ENCODE data around the gene TTC9C.
"Not testable (repeated sequence)": the region's sequence is repeated elsewhere in the genome, so short reads cannot be mapped to it uniquely, and the experiment has no call there.

The TTC9C gene, protein sequence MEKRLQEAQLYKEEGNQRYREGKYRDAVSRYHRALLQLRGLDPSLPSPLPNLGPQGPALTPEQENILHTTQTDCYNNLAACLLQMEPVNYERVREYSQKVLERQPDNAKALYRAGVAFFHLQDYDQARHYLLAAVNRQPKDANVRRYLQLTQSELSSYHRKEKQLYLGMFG

DNA sequence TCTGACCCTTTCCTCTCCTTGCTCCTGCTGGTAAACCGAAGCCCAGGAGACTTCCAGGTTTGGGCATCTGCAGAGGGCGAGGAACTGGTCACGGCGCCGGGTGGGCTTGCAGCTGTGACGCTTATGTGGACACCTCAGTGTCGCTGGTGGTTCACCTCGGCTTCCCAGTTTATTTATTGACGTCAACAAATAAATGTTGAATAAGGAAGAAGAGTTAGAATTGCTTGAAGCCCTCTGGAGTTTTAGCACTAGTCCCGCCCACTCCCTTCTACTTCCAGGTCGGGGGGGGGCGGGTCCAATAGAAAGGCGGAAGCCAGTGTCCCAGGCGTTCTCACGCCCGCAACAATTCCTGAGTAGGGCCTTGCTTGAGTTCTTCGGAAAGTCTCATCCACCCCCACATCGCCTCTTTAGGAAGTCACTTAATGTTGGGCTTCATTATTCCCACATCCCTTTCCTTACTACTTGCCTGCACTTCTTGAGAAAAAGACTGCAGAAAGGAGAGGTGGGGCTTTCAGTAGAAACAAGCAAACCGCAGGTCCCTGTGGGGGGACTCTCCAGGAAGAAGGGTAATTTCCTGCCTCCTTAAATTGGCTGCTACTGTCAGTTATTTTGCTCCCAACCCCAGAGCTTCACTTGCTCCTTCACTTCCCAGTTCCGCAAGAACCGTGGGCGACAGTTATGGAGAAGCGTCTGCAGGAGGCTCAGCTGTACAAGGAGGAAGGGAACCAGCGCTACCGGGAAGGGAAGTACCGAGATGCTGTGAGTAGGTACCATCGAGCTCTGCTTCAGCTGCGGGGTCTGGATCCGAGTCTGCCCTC is at the start of gene TTC9C:
TSS of gene TTC9C (plus strand) at position 316 of the 818 bp plus-strand sequence. CDS start at position 679, 363 bp downstream.
- peak; percentile 93 for DNase-seq

- peak; percentile 94 for DNase-seq
Measured at GRCh38 chr11:62678770-62679696, 49.3 kb upstream of the TTC9C start, which contains the start of gene UBXN1. UBXN1 (minus strand) TSS chr11:62679073; CDS start chr11:62678923, 150 bp downstream.

DNA sequence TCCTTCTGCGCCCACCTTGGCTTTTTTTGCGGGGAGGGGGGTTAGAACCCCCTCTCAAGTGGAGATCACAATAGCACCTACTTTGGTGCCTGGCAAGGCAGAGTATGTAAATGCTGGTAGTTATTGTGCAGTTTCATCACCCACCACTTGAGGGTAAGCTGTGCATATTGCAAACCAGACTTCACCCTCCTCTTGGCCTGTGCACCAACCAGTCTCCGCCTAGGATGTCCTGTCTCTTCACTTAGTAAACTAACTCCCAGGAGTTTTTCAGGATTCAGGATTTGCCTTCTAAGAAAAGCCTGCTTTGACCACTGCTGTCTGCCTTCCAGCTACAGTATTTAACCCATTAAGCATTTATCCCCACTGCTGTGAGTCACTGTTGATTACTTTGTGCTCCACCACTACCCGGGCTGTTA is 47.5 kb upstream of the TTC9C start:
- peak; percentile 81 for DNase-seq

DNA sequence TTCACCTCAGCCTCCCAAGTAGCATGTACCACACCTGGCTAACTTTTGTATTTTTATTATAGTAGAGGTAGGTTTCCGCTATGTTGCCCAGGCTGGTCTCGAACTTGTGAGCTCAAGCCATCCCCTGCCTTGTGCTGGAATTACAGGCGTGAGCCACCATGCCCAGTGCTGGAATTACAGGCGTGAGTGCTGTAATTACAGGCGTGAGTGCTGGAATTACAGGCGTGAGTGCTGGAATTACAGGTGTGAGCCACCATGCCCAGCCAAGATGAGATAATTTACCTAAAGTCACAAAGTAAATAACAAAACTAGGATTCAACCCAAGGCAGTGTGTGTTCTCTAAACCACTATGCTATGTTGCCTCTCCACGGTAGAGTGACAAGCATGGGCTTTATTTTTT is 45.8 kb upstream of the TTC9C start:
- no peak for DNase-seq

DNA sequence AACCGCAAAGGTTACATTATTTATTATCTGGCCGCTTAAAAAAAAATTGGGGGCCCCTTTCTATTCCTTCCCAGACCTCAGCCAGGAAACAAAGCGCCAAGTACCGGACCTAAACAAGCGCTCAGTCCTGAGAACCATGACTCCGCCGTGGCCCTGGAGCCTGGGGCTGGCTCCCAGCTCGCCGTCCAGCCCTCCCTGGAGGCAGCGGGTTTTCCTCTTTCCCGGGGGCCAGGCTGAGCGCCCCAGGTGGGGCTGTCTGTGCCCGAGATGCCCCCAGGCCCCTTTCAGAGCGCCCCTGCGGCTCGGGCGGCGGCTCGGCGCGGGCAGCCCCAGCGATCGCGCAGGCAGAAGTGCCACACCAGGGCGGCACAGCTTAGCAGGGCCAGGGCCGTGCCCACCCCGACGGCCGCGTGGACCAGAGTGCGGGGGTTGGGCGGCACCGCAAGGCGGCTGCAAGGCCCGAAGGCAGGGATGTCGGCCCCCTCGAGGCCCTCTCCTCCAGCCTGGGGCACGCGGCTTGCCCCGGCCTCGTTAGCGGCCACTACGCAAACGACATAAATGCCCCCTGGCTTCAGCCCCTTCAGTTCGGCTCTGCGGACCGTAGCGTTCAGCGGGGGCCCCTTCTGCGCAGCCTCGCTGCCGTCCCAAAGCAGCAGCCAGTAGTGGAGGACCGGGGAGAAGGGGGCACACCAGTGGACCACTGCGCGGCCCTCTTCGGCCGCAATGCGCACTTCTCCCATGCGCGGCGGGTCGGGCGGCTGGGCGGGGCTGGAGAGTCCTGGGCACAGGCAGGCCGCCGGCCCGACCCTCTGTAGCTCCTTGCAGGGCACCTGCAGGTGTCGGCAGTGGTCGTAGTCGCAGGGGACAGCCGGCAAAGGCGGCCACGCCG is 40.5 kb upstream of the TTC9C start:
- DNase-seq = no peak

- no peak for DNase-seq
Measured at GRCh38 chr11:62688491-62688890, 39.8 kb upstream of the TTC9C start.

- no peak for DNase-seq
Measured at GRCh38 chr11:62689421-62690183, 38.7 kb upstream of the TTC9C start, which contains the start of gene LRRN4CL. LRRN4CL (minus strand) TSS chr11:62689530; CDS start chr11:62688508, 1,022 bp downstream.

- not testable (repeated sequence) for DNase-seq
Measured at GRCh38 chr11:62693624-62694023, 34.7 kb upstream of the TTC9C start.

DNA sequence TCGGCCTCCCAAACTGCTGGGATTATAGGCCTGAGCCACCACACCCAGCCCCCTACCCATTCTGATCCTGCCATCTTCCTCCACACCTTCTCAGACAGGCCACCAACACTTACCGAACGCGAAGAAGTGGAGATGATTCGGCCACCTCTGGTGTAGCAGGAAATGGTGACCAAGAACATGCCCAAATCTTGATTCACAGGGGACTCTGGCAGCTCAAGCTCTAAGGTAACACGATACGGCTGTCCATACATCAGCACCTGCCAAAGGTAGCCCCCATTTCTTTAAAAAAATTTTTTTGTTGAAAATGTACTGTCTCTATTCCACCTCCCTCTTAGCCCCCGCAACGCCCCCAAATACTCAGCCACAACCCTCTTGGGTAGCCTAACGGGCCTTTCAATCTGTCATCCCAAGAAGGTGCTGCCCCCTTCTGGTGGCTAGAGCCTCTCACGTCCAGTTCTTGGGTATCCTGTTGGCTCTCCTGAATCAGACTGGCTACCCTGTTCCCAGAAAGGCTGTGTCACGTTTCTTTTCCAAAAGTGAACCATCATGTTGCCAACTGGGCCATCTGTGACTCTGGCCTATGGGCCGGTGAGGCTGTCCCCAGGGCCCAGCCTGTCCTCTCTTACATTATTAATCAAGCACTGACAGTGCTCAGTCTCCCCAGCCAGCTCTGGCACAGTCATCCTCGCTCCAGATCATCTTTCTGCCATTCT is 33.7 kb upstream of the TTC9C start:
- peak; percentile 77 for DNase-seq

GRCh38 chr11:62702246-62702645 is 26.0 kb upstream of the TTC9C start:
- DNase-seq = no peak

DNA sequence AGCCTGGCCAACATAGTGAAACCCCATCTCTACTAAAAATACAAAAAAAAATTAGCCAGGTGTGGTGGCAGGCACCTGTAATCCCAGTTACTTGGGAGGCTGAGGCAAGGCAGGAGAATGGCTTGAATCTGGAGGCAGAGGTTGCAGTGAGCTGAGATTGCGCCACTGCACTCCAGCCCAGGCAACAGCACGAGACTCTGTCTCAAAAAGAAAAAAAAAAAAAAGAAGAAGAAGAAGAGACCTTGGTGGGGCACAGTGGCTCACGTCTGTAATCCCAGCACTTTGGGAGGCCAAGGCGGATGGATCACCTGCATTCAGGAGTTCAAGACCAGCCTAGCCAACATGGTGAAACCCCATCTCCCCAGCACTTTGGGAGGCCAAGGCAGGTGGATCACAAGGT is 24.4 kb upstream of the TTC9C start:
- not testable (repeated sequence) for DNase-seq

DNA sequence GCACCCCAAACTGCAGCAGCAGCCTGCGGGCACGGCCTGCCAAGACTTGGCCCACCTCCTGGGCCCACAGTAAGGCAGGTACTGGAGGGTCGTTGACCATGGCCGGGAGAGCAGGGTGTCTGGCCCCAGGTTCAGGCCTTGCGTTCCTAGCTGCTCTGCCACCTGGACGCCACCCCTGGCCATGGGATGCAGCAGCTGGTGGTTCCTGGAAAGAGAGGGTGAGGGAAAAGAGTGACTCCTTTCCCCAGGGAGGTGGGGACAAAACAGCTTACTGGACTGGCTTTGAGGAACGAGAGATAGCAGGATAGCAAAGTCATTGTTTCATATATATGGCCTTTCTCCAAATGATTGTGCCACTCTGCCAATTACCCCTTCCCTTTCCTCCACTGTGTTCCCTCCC is 22.9 kb upstream of the TTC9C start:
- no peak for DNase-seq

GRCh38 chr11:62705880-62706849 is 22.1 kb upstream of the TTC9C start:
- DNase-seq = peak; percentile 98

DNA sequence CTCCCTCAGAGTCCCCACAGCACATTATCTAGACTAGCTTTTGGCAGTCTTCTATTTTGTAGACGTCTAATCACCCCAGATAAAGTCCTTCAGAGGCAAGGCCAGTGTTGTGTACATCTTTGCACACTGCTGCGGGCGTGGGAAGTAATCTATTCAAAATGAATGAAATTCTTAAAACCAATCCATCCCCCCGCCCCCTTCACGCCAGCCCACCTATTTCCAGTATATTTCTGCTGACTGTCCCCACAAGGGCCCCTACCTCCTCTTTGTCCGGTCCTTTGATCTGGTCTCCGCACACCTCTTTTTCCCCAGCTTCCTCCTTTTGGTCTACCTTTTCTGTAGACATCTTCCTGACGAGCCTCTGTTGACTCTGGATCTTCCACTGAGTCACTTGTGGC is 21.4 kb upstream of the TTC9C start:
- no peak for DNase-seq

DNA sequence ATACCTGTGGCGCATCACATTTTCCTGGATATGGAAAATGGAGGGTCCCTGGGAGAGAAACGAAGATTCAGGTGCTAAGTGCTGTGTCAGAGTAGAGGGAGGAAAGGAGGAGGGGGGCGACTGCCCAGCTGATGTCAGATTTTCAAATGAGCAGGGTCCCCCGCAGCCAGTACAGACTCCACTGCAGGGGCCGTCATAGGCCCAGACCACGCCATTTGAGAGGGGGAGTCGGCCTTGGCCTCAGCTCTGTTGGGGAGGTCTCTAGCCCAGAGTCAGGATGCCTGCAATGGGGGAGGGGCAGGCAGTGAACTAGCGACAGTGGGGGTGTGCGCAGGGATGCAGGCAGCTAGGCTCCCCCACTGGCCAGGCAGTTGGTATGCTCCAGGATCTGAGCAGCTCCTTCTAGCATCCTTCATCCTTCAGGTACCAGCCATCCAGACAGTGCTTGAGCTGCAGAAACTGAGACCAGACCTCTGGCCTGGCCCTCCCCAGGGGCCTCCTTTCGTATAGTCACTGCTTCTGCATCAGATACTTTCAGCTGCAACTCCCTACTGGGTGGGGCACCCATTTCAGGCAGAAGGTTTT is 20.9 kb upstream of the TTC9C start, which contains the start of the genes BSCL2 and GNG3:
TSS of gene BSCL2 (minus strand) at position 148 of the 585 bp plus-strand sequence. CDS start 229 bp downstream, outside the sequence.
TSS of gene GNG3 (plus strand) at position 400 of the 585 bp plus-strand sequence. CDS start 620 bp downstream, outside the sequence.
- DNase-seq = no peak

DNA sequence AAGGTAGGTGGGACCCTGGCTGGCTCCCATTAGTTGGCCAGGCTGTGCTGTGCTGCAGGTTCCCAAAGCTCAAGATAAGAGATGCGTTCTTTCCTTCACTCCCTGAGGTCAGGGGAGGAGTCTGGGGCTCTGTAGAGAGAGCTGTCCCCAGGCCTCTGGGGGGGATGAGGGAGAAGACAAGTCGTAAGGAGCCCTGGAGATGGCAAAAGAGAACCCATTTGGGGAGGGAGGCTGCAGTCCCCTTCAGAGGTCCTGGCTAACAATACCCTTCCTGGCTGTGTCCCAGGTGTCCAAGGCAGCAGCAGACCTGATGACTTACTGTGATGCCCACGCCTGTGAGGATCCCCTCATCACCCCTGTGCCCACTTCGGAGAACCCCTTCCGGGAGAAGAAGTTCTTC is 19.9 kb upstream of the TTC9C start:
- DNase-seq = no peak

DNA sequence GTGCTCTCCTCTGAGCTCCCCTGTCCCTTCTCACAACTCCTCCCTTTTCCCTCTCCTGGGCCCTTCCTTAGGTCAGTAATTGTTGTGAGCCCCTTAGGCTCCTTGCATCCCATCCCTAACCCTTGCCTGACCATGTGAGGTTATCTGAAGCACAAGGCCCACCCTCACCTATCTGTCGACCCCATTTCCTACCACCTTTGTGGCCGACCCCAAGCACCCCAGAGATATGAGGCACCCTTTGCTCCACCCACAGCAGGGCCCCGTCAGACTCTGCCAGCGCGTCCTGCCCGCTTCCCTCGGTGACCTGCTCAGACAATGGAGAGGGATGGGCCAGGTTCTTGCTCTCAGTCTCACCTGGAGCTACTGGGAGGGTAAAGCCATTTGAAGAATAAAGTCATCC is 19.5 kb upstream of the TTC9C start:
- peak; percentile 52 for DNase-seq

DNA sequence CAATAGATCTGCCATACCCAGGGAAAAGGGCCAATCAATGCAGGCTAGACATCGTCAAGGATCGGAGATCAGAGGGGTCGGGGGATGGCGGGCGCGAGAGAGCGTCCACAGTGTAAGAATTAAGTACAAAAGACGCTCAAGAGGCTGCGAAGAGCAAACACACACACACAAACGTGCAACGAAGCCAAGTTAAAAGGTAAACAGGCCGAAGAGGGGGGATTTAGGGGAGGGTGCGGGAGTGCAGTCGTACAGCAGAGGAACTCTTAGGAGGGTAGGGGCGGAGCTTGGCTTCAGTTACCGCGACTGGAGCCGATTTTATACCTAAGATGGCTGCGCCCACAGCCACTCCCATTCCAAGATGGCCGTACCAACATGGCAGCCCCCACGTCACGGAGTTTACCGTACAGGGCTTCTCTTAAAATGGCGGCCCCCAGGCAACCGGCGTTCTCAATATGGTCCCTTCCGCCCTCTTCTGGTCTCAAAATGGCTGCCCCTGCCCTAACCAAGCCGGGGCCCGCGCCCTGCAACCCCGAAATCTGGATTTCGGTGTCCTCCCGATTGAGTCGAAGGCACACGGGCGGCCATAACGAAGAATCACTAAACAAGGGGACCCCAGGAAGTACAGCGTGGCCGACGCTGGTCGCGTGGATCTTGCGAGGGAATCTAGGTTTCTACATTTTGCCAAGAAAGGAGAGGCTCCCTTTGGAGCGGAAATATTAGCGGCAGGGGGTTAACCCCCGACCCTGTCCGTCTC is 18.9 kb upstream of the TTC9C start:
- peak; percentile 100 for DNase-seq

Measured in RPMI8226 (cell line).